HTR-8/SVneo (cell line): ENCODE results near the gene BAG5.
"Not testable (repeated sequence)": the region's sequence is repeated elsewhere in the genome, so short reads cannot be mapped to it uniquely, and the experiment has no call there.

ENCODE experiments used
- DNase-seq: peaks from one replicate; pipeline ENCODE4 v3.0.0; 2011; ENCODE audit warnings: low spot score, mixed read lengths; ENCODE audit not compliant: insufficient read length
- FAIRE-seq: peaks from 2 replicates; lab custom pipeline; 2011; peaks lifted over from hg19 to GRCh38; lab: Jason Lieb, UNC

Gene BAG5, protein sequence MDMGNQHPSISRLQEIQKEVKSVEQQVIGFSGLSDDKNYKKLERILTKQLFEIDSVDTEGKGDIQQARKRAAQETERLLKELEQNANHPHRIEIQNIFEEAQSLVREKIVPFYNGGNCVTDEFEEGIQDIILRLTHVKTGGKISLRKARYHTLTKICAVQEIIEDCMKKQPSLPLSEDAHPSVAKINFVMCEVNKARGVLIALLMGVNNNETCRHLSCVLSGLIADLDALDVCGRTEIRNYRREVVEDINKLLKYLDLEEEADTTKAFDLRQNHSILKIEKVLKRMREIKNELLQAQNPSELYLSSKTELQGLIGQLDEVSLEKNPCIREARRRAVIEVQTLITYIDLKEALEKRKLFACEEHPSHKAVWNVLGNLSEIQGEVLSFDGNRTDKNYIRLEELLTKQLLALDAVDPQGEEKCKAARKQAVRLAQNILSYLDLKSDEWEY

DNA sequence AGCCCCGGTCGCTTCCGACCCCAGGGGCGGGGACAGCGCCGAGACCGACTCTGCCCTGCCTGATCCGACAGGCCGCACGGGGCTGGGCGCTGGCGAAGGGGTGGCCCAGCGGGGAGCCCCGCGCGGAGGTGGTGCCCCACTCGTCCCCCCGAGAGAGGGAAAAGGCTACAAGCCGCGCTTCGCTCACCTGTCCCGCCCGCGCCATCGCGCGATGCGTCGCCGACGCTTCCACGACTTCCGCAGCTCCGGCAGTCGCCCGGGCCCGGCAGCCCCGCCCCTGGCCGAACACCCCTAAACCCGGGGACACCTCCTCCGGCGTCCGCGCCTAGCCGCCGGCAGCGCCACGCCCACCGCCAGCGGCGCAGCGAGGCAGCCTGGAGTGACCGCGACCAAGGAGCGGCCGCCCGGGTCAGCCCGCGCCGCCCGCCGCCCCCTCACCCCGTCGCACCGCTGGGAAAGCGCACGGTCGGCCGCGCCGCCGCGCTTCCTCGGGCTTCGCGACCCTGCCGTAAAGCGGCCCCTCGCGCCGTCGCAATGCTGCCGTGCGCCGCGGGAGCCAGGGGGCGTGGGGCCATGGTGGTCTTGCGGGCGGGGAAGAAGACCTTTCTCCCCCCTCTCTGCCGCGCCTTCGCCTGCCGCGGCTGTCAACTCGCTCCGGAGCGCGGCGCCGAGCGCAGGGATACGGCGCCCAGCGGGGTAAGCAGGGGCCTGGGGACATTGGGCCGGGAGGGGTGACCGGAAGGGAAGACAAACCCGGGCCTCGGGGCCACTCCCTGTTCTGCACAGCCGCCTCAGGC, at the start of gene BAG5, which contains the start of gene COA8:
TSS of gene BAG5 (minus strand) at position 229 of the 797 bp plus-strand sequence. CDS start 1,493 bp downstream, outside the sequence.
TSS of gene COA8 (plus strand) at position 532 of the 797 bp plus-strand sequence. CDS start at position 574, 42 bp downstream.
- FAIRE-seq (peak; percentile 92), DNase-seq (peak; percentile 92)

DNA sequence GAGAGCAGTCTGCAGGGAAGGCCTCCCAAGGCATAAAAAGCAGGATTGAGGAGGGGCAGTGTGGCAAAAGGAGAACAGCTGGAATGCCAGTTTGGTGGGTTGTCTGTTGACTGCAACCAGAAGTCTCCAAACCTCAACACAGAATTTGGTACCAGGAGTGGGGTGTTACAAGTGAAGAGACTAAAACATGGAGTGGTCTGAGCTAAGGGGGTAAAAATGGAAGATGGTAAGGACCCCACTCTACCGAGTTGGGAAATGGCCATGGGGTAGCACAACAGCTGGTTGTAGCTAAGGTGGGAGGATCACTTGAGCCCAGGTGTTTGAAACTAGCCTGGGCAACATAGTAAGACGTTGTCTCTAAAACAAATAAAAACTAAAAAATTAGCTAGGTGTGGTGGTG, 48.8 kb upstream of the BAG5 start:
- FAIRE-seq: no peak
- DNase-seq: no peak

DNA sequence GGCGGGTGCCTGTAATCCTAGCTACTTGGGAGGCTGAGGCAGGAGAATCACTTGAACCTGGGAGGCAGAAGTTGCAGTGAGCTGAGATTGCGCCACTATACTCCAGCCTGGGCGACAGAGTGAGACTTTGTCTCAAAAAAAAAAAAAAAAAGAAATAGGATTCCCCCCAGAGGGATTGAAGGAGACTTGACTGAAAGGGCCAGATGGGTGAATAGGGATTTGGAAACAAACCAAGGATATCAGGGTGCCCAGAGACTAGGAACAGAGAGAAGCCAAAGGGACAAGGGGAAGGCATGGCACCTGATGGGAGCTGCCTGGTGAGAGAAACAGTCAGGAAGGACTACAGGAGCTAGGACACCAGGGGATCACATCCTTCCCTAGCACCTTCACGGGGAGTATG, 46.6 kb upstream of the BAG5 start:
- not testable (repeated sequence) for FAIRE-seq, DNase-seq

DNA sequence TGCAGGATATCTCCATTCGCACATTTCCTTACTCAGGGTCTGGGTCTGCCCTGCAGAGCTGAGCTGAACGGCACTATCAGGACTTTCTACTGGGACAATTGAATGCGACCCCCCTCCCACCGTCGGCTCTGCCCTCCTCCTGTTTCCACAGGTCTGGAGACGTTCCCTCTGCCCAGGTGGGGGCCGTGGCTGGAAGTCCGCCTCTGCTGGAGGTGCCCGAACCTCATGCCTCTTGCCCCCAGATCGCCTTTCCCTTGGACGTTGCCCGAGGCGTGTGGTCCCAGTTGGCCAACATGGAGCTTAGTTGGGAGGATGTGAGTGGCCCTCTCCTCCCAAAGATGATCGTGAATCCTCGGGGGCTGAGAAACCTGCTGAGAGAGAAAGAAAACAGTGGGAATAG, 45.4 kb upstream of the BAG5 start:
- FAIRE-seq (no peak), DNase-seq (no peak)

DNA sequence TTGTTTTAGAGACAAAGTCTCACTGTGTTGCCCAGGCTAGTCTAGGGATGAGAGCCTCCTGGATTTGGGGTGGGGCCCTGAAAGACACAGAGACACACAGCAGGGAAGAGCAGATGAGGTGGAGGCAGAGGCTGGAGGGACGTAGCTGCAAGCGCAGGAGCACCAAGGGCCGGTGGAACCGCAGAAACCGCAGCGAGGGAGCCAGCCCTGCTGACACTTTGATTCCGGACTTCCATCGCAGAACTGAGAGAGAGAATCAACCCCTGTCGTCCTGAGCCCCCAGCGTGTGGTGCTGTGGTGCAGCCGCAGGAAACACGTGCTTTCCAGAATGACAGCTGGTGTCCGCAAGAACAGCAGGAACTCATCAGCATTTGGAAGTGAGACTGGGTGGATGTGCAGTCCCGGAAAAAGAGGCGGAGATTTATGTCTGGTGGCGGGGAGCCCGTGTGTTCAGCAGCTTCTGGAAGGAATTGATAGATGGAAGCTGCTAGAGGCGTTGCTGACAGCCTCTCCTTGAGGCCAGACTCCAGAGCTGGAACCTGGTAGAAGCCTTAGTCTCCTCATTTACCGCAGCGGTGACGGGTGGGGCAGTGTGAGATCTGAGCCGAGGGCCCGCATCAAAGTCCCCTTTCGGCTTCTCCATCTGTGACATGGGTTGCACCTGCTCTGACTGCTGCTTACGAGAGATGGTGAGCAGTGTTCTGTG, 44.7 kb upstream of the BAG5 start:
- FAIRE-seq: peak; percentile 95
- DNase-seq: peak; percentile 85

DNA sequence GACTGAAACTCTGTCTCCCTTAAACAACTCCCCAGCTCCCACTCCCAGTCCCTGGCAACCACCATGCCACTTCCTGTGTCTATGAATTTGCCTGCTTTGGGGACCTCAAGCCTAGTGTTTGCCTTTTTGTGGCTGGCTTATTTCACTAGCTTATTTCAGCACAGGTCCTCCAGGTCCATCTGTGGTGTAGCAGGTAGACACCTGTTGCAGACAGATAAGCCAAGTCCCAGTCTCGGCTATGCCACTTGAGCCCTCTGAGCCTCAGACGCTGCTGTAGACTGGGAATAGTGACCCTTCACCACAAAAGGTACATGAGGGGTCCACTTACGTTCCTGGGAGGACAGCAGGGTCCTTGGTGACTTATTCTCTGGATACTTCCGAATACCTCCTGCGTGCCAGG, 42.2 kb upstream of the BAG5 start:
- FAIRE-seq (no peak), DNase-seq (no peak)

DNA sequence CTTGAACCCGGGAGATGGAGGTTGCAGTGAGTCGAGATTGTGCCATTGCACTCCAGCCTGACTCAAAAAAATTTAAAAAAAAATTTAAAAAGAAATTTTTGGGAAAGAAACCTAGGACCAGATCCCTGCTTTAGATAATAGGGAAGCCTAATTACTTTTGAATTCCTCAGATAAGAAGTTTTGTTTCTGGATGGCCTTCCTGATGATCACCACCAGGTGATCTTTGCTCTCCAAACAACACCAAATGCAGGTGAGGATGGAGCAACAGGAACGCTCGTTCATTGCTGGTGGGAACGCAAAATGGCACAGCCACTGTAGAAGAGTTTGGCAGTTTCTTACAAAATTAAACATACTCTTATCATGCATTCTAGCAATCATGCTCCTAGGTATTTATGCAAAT, 38.0 kb upstream of the BAG5 start:
- FAIRE-seq (no peak), DNase-seq (no peak)

DNA sequence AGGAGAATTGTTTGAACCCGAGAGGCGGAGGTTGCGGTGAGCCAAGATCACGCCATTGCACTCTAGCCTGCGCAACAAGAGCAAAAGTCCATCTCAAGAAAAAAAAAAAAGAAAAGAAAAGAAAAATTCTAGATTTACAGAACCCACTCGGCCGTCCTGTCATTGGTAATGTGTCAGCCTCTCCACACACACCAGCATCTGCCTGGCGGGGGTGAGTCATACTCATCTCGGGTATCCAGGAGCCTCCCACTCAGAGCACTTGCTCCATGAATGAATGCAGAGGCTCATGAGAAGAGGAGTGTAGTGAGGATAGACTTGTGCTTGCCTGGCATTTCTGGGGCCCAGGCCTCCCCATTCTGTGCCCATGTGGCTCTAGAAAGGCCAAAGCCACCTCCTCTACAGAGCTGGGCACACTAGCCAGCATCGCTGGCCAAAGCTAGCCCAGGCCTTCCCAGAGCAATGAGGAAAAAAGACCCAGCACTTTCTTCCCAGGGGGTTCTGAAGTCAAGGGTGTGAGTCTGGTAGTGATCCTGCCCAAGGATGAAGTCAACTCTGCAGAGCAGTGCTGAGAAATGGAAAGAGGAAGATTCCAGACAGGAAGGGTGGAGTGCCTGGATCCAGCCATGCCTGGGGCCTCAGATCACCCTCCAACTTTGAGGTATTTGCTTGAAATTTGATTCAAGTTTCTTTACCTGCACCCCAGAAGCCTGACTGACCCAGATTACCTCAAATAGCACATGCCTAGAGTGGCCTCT, 35.3 kb upstream of the BAG5 start:
- DNase-seq: peak; percentile 97
- no peak for FAIRE-seq

DNA sequence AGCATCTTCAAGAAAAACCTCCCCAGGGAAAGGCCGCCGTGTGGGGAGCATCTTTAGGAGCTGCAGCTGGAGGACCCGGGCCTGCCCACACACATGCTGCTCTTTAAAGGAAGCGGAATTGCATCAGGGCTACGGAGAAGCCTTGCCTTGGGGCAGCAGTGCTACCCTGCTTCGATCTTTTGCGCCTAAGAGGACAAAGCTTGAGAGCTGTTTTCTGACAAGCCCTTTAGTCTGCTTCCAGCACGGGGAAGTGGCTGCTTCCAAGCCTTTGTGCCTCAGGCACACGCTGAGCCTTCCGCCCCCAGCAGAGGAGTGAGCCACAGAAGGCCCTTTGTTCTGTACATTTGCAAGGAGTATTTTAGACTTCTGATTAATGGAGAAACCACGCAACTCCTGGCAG, 31.8 kb upstream of the BAG5 start:
- DNase-seq (no peak), FAIRE-seq (no peak)

DNA sequence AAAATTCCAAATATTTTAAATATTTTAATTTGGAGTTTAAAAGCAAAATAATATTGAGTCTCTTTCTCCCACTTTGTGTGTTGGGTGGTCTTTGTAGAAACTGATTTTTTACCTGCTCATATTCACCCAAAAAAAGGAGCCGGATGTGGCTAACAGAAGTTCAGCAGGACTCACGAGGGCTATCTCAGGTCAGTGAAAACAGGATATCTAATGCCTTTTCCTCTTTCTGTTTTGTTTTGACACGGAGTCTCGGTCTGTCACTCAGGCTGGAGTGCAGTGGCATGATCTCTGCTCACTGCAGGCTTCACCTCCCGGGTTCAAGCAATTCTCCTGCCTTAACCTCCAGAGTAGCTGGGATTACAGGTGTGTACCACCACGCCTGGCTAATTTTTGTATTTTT, 31.1 kb upstream of the BAG5 start:
- DNase-seq (no peak), FAIRE-seq (no peak)

DNA sequence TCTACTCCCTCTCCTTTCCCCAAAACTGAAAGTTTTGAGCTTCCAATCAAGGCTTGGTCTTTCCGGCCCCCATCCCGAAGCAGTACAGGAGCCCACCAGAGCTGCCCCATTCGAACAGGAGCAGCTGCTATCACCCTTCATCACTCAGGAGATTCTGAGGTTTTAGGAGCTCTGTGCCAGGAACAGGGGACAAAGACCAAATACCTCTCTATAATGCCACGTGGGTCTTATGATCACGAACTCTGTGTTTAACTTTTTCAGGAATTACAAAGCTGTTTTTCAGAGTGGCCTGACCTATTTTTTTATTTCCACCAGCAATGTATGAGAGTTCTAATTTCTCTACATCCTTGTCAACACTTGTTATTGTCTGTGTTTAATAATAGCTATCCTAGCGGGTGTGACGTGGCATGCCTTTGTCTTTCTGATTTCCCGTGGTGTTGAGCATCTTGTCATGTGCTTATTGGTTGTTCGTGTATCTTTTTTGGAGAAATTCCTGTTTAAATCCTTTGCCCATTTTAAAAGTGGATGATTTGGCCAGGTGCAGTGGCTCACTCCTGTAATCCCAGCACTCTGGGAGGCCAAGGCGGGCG, 22.0 kb upstream of the BAG5 start:
- DNase-seq: no peak
- no peak for FAIRE-seq

DNA sequence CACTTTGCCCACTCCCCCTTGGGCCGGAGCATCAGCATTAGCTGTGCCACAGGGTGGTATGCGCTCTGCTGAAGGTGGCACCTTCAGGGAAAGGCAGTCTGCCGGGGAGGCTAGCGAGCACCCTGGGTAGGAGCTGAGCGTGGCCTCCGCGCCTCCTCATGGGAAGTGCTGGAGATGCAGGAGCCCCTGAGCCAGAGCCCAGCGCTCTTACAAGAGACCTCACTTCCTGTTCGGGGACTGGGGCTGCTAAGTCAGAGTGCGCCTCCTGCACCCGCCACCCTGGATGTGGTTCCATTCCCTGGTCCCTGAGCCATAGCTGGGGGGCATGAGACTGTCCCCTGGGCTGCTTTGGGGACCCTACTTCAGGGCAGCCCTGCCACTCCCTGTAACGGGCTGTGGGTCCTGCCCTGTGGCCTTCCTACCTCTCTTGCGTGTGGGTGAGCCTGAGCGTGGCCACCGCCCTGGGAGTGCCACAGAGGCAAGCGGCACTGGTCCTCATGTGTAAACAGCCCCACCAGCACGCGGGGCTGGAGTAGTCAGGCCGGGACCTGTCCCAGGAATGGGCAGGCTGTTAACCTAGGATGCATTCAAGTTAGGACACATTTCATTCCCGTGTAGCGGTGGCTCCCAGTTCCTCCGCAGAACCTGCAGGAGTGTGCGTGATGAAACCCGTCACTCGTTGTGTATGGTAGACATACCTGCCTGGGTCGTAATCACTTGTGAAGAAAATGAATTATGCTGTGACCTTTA, 19.7 kb upstream of the BAG5 start:
- FAIRE-seq: no peak

DNA sequence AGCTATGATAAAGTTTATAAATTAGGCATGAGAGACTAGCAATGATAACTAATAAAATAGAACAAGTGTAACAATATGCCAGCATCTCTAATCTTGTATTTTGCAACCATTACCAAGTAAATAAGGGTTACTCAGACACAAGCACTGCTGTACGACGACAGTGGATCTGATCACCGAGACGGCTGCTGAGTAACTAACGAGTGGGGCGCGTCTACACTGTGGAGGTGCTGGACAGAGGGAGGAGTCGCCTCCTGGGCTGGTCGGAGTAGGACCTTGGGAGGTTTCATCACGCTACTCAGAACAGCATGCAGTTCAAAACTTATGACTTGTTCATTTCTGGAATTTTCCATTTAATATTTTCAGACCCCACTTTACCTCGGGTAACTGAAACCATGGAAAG, 18.7 kb upstream of the BAG5 start:
- no peak for DNase-seq

More for the DNA sequence above, 19.7 kb upstream of the BAG5 start:
- DNase-seq: no peak

DNA sequence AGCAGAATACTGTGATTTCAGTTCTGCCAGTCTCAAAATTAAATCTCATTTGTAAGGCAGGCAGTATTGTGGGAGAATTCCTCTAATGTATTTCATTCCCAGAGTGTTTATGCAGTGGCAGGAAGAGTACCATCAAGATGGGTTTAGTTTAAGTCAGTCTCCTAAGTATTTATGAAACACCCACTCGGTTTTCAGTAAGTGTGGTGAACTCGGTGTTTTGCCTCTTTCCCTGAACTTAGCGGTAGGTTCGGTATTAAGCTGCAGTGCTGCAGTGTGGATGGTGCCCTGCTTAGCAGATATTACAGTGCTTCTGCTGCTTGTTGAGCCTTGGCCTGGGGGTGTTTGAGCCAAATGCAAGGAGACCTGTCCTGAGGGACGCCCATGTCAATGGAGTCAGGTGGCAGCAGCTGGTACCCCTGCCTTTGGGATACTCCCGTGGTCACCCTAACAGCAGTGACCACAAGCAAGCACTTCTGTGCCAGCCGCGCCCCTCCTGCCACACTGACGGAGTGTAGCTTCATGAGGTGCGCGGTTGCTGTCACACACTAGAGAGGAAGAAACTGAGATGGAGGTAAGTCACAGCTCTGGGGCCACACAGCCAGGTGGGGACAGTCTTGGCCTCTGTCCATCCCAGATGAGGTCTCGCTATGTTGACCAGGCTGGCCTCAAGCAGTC, 16.1 kb upstream of the BAG5 start:
- FAIRE-seq: no peak

More for the DNA sequence above, 18.7 kb upstream of the BAG5 start:
- FAIRE-seq: no peak

DNA sequence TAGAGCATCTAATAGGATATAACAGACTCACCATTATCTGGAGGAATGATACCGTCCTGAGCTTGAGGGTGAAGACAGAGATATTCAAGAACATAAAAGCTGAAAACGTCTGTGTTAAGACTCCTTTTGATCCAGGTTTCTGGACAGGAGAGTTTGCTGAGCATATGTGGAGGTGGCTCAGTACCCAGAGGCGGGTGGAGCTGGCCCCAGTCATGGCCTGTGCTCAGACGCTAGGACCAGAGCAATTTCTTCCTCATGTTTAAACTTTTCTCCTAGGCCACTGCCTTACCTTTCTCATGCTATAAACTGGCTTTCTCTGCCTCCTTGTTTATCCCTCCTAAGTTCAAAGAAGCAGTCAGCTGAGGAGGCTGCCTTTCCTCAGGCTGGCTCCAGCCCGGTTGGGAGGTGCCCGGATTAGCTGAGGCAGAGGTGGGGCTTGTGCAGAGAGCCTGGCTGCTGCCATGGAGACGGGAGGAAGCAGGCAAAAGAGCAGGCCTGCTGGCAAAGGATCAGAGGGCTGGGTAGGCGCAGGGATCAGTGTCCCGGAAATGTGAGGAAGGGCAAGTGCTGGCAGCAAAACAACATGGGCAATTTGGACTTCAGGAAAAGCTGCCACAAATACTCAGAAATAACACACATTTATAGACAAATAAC, 14.0 kb upstream of the BAG5 start:
- DNase-seq: no peak
- FAIRE-seq: no peak

More for the DNA sequence above, 16.1 kb upstream of the BAG5 start:
- no peak for DNase-seq

DNA sequence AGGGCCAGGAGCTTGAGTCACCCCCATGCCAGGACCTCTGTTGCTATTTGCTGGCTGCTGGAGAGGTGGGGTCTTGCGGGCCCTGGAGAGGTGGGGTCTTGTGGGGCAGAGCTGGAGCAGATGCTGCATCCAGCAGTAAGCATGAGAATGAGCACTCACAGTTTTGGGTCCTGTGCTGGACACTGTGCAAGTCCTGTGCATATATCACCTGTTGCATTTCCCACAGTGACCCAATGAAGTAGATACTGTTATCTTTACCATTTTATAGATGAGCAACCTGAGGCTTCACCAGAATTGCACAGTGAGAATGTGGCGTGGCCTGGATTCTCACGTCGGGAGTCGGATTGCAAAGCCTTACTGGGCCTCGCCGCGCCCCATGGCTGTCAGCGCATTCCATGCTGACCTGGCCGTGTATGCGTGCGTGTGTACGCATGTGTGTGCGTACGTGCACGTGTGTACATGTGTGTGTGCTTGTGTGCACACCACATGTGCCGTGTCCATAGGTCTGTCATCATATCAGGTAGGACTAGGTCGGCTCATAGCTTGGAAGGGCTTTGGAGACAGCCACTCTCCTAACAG, 12.3 kb upstream of the BAG5 start:
- DNase-seq (no peak), FAIRE-seq (no peak)

DNA sequence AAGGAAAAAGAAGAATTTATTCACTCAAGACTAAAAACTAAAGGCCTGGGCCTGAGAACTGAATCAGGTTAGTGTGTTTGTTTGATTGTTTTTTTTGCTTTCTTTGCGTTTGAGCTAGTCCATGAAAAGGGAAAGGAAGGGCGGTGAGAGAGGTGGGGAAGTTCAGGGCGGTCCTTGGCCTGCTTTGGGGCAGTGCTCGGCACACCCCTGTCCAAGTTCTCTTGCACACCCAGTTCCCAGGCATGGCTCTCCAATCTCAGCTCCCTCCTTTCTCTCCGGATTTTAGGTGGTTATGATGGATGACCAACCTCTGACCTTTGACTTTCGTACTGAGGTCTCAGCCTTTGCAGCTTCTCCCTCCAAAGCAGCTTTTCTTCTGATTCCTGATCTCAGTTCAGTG, 11.6 kb upstream of the BAG5 start:
- FAIRE-seq (no peak), DNase-seq (no peak)
